Cardiac muscle cell (in vitro differentiated cells and primary cell): Measurements from ENCODE around the gene TMCO2. TPM values are rescaled to one million over a fixed set of nuclear protein-coding genes. Genes with fewer than 3 reads are reported as not detected.
A peak's percentile ranks its signal among the peaks of the same experiment; 100 is the strongest.

Source experiments
- DNase-seq, 2 donors: peaks; one replicate each; pipeline versions ENCODE4 v3.0.0 to v3.0.0-alpha.2; 2010 to 2017; ENCODE audit warnings: low read depth in 1 of 2, low spot score in 1 of 2
- H3K27ac ChIP-seq: fragments of 200-600 bp; sonication (generic); 2 replicates; pipeline ENCODE4 v1.5.1; 2016
- H3K27me3 ChIP-seq: fragments of 200-600 bp; sonication (generic); 2 replicates; pipeline ENCODE4 v1.6.0; 2016; ENCODE audit warnings: control low read depth
- H3K36me3 ChIP-seq: fragments of 200-600 bp; sonication (generic); 2 replicates; pipeline ENCODE4 v1.5.1; 2016; ENCODE audit warnings: control low read depth
- H3K4me1 ChIP-seq: fragments of 200-600 bp; sonication (generic); 2 replicates; pipeline ENCODE4 v1.8.1; 2017; ENCODE audit warnings: low read depth, mild to moderate bottlenecking, mixed run types
- H3K4me3 ChIP-seq: fragments of 200-600 bp; sonication (generic); 2 replicates; pipeline ENCODE4 v1.5.1; 2016; ENCODE audit warnings: mild to moderate bottlenecking
- H3K9me3 ChIP-seq: fragments of 200-600 bp; sonication (generic); 2 replicates; pipeline ENCODE4 v1.5.1; 2017; ENCODE audit warnings: low read depth, mild to moderate bottlenecking, control low read depth
- polyA plus RNA-seq: library from polyadenylated mRNA; unstranded; fragments of >200 nt; fragmentation: Nextera tagmentation; extraction: Ambion mirVana; gene quantifications from 2 replicates; pipeline ENCODE4 v1.2.1, GENCODE V29; 2016
- total RNA-seq: library from RNA; depleted of rRNA; stranded (reverse); fragments of >200 nt; gene quantifications from 2 replicates; pipeline ENCODE4 v1.2.3, GENCODE V29; 2016
- TF ChIP-seq, protein P1 (sequence below): IDR thresholded peaks from 2 replicates; pipeline ENCODE4 v1.5.1; 2012; ENCODE audit warnings: low read depth, mild to moderate bottlenecking, low read length

TMCO2 gene
- total and polyA plus RNA-seq, 2 experiments from 2014 or later, result not detected

DNA sequence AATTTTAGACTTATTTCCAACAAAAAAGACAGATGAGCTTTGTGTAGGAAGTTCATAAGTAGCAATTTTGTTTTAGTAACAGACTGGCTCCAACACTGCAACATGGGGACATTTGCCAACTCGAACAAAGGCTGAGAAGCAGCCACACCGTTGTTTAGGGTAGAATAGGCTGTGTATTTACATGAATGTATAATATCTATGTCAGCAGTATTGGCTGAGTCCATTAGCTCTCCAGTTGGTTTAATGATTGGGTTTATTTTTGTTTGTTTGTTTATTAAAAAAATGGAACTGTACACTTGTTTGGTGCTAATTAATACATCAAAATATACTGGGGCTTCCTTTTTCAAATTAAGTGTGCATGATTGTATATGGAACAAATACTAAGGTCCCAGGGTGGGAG lies 7.3 kb upstream of the TMCO2 start:
- no peak for DNase-seq
- TF ChIP-seq, protein P1, sequence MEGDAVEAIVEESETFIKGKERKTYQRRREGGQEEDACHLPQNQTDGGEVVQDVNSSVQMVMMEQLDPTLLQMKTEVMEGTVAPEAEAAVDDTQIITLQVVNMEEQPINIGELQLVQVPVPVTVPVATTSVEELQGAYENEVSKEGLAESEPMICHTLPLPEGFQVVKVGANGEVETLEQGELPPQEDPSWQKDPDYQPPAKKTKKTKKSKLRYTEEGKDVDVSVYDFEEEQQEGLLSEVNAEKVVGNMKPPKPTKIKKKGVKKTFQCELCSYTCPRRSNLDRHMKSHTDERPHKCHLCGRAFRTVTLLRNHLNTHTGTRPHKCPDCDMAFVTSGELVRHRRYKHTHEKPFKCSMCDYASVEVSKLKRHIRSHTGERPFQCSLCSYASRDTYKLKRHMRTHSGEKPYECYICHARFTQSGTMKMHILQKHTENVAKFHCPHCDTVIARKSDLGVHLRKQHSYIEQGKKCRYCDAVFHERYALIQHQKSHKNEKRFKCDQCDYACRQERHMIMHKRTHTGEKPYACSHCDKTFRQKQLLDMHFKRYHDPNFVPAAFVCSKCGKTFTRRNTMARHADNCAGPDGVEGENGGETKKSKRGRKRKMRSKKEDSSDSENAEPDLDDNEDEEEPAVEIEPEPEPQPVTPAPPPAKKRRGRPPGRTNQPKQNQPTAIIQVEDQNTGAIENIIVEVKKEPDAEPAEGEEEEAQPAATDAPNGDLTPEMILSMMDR, result no peak
- H3K4me1 ChIP-seq, result no peaks in the 10 kb centered on the region
- no peaks in the 10 kb centered on the region for H3K27me3 ChIP-seq
- no peaks in the 10 kb centered on the region for H3K9me3 ChIP-seq
- no peak overlapping the region for H3K4me3 ChIP-seq
- H3K27ac ChIP-seq, result peak overlapping the region; percentile 1
- peaks cover 37% of the 10 kb centered on the region for H3K36me3 ChIP-seq

DNA sequence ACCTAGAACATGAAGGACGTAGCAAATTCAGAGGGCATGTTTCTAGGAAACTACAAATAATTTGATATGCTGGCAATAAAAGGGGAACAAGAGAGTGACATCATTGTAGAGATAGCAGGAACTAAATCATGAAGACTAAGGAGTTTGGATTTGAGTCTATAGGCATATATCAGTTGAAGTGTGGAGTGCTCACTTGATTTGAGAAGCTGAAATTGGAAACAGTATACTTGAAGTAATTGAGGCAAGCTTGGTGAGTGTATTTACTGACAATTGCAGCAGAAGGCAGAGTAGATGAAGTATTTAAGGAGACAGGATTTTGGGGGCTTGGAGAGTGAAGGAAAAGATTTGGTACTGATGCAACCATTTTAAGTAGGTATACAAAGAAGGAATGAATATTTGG lies 6.4 kb upstream of the TMCO2 start:
- Histone ChIP-seq H3K4me3 (no peak overlapping the region), H3K36me3 (peaks cover 28% of the 10 kb centered on the region), H3K4me1 (no peaks in the 10 kb centered on the region), H3K9me3 (no peaks in the 10 kb centered on the region), H3K27ac (no peak overlapping the region), H3K27me3 (no peaks in the 10 kb centered on the region)
- no peak for DNase-seq
- TF ChIP-seq, protein P1, result no peak

DNA sequence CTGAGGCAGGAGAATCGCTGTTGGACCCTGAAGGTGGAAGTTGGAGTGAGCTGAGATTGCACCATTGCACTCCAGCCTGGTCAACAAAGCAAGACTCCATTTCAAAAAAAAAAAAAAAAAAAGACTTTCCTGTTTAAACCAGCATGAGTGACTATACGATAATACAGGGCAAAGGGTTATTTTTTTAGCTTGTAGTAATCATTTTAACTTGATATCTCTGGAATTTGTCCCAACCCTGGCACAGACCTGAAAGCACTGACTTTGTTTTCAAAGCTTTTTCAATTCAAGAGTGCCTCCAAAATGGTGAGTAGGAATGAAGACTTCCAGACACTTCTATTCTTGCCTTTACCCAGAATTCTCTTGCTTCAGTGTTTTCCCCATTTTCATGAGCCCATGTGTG lies 4.4 kb upstream of the TMCO2 start:
- peak in 1 of 2 donors; percentile 24 for DNase-seq
- no peaks in the 10 kb centered on the region for H3K9me3 ChIP-seq
- peaks cover 8% of the 10 kb centered on the region for H3K36me3 ChIP-seq
- no peaks in the 10 kb centered on the region for H3K4me1 ChIP-seq
- TF ChIP-seq, protein P1, result no peak
- H3K4me3 ChIP-seq, result no peak overlapping the region
- no peaks in the 10 kb centered on the region for H3K27me3 ChIP-seq
- H3K27ac ChIP-seq, result no peak overlapping the region

DNA sequence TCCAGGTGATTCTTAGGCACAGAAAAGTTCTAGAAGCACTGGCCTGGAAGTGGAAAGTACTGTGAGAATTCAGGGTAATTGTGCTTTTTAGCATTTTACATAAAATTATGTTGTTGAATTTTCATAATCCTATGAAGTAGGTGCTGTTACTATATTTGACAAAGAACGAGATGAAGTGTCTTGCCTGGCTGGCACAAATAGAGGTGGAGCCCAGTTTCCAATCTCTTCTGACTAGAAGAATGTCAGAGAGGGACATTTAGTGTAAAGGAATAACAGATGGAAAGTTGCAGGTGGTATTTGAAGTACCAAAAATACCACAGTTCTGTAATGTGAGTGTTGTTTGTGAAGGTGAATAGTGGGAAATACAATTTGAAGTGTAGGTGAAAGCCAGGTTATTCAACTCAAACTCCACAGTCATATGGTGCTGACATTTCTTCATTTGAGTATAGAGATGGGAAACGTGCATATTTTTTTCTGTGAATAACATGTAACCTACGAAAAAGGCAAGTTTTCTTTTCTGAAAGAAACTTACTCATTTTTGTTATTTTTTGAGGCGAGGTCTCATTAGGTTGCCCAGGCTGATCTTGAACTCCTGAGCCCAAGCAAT lies 3.5 kb upstream of the TMCO2 start:
- Histone ChIP-seq H3K27ac (no peak overlapping the region), H3K9me3 (no peaks in the 10 kb centered on the region), H3K27me3 (no peaks in the 10 kb centered on the region), H3K36me3 (peaks cover 3% of the 10 kb centered on the region), H3K4me1 (no peaks in the 10 kb centered on the region), H3K4me3 (no peak overlapping the region)
- TF ChIP-seq, protein P1, result no peak
- no peak for DNase-seq

DNA sequence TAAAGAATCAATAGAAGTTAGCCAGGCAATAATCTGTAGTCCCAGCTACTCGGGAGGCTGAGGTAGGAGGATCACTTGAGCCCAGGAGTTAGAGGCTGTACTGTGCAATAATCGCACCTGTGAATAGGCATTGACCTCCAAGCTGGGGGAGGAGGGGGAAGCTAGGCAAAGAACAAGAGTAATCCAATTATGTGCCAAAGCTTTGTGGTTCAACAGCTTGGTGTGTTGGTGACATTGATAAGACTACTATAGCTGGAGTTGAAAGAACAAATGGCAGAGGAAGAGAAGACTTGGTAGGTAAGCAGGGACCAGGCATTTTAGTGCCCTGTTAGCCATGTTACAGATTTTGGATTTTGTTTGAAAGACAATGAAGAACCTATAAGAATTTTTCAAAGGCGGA lies 2.1 kb upstream of the TMCO2 start:
- TF ChIP-seq, protein P1, result no peak
- Histone ChIP-seq H3K4me3 (no peak overlapping the region), H3K36me3 (no peaks in the 10 kb centered on the region), H3K4me1 (no peaks in the 10 kb centered on the region), H3K27me3 (no peaks in the 10 kb centered on the region), H3K9me3 (no peaks in the 10 kb centered on the region), H3K27ac (no peak overlapping the region)
- no peak for DNase-seq
